Type B pancreatic cell (in vitro differentiated cells): Measurements from ENCODE around the gene TPM1. TPM values are rescaled to one million over a fixed set of nuclear protein-coding genes. Genes with fewer than 3 reads are reported as not detected.
"Not testable (repeated sequence)": the region's sequence is repeated elsewhere in the genome, so short reads cannot be mapped to it uniquely, and the experiment has no call there.

ENCODE experiments used
- DNase-seq: peaks from one replicate; pipeline ENCODE4 v3.0.0; 2021; ENCODE audit warnings: mixed read lengths; ENCODE audit not compliant: unreplicated experiment; ENCODE audit errors: extremely low spot score
- H3K27ac Mint-ChIP-seq: 2 replicates; pipeline ENCODE4 v1.8.0; 2021; ENCODE audit warnings: mild to moderate bottlenecking, mixed read lengths
- H3K27me3 Mint-ChIP-seq: 2 replicates; pipeline ENCODE4 v1.8.0; 2021; ENCODE audit warnings: mixed read lengths
- H3K36me3 Mint-ChIP-seq: 2 replicates; pipeline ENCODE4 v1.8.0; 2021; ENCODE audit warnings: mixed read lengths
- H3K4me1 Mint-ChIP-seq: one replicate; pipeline ENCODE4 v1.8.0; 2021; ENCODE audit warnings: mixed read lengths; ENCODE audit not compliant: unreplicated experiment
- H3K4me3 Mint-ChIP-seq: 2 replicates; pipeline ENCODE4 v1.8.0; 2021; ENCODE audit warnings: mild to moderate bottlenecking, mixed read lengths
- H3K9me3 Mint-ChIP-seq: 2 replicates; pipeline ENCODE4 v1.8.0; 2021; ENCODE audit warnings: mixed read lengths
- CTCF ChIP-seq: fragments of 200-600 bp; sonication (generic); conservative IDR thresholded peaks from 2 replicates; pipeline ENCODE4 v1.5.0; 2021; ENCODE audit warnings: antibody characterized with exemption, mild to moderate bottlenecking
- long read RNA-seq: library from polyadenylated mRNA; unstranded; transcript quantifications from one replicate; pipeline ENCODE4 v2.0.0, GENCODE V29; 2020
- total RNA-seq: library from RNA; stranded (reverse); gene quantifications from 2 replicates; pipeline ENCODE4 v1.2.1, GENCODE V29; 2021; ENCODE audit warnings: low replicate concordance

The TPM1 gene
- total RNA-seq, result 343 and 447 TPM in 2 replicates
- long read RNA-seq, transcript TPM1-219 (9 exons, 933 nt), result minor isoform, 11 of 747 reads
- long read RNA-seq, transcript TPM1-206 (9 exons, 1,717 nt), result major isoform, 579 of 747 reads
- long read RNA-seq, transcript TPM1-220 (9 exons, 977 nt), result minor isoform, 6 of 747 reads
- long read RNA-seq, transcript TPM1-208 (8 exons, 943 nt), result minor isoform, 70 of 747 reads
- long read RNA-seq, partial matches to known transcripts, result 29 of 747 reads
- long read RNA-seq, other reads (novel, unspliced or antisense), result 47 of 747 reads

- H3K4me3 Mint-ChIP-seq, result peak within 1 kb of the TSS; percentile 99
- peak; percentile 91 for DNase-seq
- H3K36me3 Mint-ChIP-seq, result peaks cover 18% of the 10 kb centered on the region
- H3K27ac Mint-ChIP-seq, result peak within 1 kb of the TSS; percentile 92
- no peaks in the 10 kb centered on the region for H3K27me3 Mint-ChIP-seq
- no peaks in the 10 kb centered on the region for H3K9me3 Mint-ChIP-seq
- TF ChIP-seq CTCF, result no peak
- peaks cover 60% of the 10 kb centered on the region for H3K4me1 Mint-ChIP-seq
Observed at GRCh38 chr15:63041974-63042876, at the start of gene TPM1. Gene TPM1, plus strand, starts transcription at chr15:63042747. Its CDS starts 83 bp downstream, at chr15:63042830.

- DNase-seq, result no peak
- no peaks in the 10 kb centered on the region for H3K27me3 Mint-ChIP-seq
- H3K36me3 Mint-ChIP-seq, result no peaks in the 10 kb centered on the region
- TF ChIP-seq CTCF, result no peak
- peaks cover 28% of the 10 kb centered on the region for H3K4me1 Mint-ChIP-seq
- no peaks in the 10 kb centered on the region for H3K9me3 Mint-ChIP-seq
- H3K27ac Mint-ChIP-seq, result no peak overlapping the region
- H3K4me3 Mint-ChIP-seq, result no peak overlapping the region
Observed at GRCh38 chr15:62993066-62993465, 49.5 kb upstream of the TPM1 start.

DNA sequence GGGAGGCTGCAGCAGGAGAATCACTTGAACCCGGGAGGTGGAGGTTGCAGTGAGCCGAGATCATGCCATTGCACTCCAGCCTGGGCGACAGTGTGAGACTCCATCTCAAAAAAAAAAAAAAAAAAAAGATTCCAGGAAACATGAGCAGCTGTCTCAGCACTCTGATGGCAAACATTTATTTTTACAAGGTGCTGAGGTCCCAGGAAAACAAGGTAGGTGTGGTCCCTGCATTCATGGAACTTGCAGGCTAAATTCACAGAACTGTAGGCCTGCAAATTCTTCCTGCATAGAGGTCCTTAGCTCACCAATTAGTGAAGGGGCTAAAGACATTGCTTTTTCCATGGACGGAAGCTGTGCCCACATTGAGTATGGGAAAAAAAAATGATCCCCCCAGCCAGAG lies 48.9 kb upstream of the TPM1 start:
- not testable (repeated sequence) for DNase-seq, H3K9me3 Mint-ChIP-seq, H3K27me3 Mint-ChIP-seq, H3K36me3 Mint-ChIP-seq, H3K4me3 Mint-ChIP-seq, H3K27ac Mint-ChIP-seq
- H3K4me1 Mint-ChIP-seq, result peaks cover 33% of the 10 kb centered on the region

DNA sequence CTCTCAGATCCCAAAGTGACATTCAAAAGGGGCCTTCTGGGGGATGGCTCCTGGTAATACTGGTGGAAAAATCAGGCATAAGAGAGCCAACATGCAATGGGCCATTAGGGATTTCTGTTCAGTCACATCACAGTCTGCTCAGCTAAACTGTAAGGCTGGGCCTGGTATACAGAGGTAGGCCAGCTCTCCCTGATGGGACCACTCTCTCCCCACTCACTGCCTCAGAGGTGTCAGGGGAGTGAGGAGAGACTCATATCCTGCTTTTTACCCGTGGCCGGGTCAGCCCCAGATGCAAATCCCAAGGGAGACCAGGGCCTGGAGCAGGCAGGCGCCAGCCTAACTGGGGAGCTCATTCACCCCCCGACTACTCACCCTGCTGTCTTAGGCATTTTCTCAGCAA lies 48.1 kb upstream of the TPM1 start:
- no peak for TF ChIP-seq CTCF
- Mint-ChIP-seq H3K4me3 (no peak overlapping the region), H3K36me3 (no peaks in the 10 kb centered on the region), H3K27ac (no peak overlapping the region), H3K4me1 (peaks cover 41% of the 10 kb centered on the region), H3K27me3 (no peaks in the 10 kb centered on the region), H3K9me3 (no peaks in the 10 kb centered on the region)
- no peak for DNase-seq

DNA sequence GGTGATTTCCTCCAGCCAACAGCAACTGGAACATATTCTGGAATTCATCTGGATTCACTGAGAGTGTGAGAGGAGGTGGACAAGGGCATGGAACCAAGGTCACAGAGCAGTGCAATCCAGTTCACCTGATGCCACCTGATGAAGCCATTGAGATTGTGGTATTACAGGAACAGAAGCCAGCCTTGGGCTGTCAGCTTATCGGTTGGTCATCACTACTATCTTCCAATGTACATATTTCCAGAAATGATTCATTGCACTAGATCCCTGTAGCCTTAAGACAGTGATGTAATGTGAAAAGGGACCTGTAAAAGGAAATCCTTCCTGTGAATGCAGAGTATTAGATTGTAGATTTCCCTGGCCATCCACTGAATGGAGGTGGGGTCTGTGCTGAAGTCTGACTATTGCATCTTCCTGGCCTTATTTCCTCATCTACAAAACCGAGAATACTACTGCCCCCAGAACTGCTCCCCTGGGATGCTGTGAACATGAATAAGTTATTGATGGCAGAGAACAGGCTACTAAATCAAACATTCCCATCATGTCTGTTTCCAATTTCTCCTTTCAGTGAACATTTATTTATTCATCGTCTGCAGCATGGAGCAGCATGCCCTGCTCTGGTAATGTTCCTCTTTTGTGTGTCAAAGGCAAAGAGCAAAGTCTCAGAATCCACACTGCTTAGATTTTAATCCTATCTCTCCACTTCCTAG lies 47.4 kb upstream of the TPM1 start:
- Mint-ChIP-seq H3K36me3 (no peaks in the 10 kb centered on the region), H3K27me3 (no peaks in the 10 kb centered on the region), H3K4me1 (peaks cover 45% of the 10 kb centered on the region), H3K9me3 (no peaks in the 10 kb centered on the region), H3K4me3 (no peak overlapping the region), H3K27ac (no peak overlapping the region)
- no peak for DNase-seq
- TF ChIP-seq CTCF, result no peak
